HT1080 (cell line): ENCODE results near the gene FHOD1. TPM values are rescaled to one million over a fixed set of nuclear protein-coding genes. Genes with fewer than 3 reads are reported as not detected.
A peak's percentile ranks its signal among the peaks of the same experiment; 100 is the strongest.

Experiments used
- DNase-seq: peaks from one replicate; pipeline ENCODE4 v3.0.0-alpha.2; 2015; ENCODE audit warnings: low read depth
- total RNA-seq: library from RNA; depleted of rRNA; stranded (reverse); fragments of >200 nt; shearing (Covaris generic); gene quantifications from 2 replicates; pipeline ENCODE4 v1.2.3, GENCODE V29; 2014

The FHOD1 gene
- total RNA-seq, 1 experiment from 2014 or later: 65.1 TPM

DNA sequence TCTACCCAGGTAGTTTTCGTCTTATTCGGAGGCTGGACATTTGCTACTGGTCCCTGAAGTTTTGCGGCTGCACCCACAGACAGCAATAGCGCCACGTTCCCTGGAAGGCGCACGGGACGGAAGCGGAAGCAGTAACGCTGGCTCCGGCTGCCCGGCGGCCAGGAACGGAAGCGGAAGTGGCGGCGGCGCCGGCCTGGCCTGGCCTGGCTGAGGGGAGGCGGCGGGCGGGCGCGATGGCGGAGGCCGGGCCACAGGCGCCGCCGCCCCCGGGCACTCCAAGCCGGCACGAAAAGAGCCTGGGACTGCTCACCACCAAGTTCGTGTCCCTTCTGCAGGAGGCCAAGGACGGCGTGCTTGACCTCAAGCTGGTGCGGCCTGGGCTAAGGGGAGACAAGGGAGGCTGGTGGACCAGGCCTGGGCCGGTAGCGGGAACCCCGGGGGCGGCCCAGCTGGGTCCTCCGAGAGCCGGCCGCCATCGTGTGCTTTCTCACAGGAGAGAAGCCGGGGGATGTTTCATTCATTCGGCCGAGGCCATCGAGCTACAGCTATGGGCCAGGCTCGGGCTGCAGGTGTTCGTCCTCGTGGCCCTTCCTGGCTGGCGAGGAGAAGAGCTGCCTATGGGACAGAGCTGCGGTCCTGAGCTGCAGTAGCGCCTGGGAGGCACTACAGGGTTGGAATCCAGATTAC, 55.1 kb downstream of the FHOD1 start, which contains the start of gene E2F4:
Gene E2F4, plus strand, starts transcription at position 161 of the 687 bp plus-strand sequence. Its CDS starts 73 bp downstream, at position 234.
- peak; percentile 82 for DNase-seq

GRCh38 chr16:67191411-67191994, 55.8 kb downstream of the FHOD1 start:
- no peak for DNase-seq

DNA sequence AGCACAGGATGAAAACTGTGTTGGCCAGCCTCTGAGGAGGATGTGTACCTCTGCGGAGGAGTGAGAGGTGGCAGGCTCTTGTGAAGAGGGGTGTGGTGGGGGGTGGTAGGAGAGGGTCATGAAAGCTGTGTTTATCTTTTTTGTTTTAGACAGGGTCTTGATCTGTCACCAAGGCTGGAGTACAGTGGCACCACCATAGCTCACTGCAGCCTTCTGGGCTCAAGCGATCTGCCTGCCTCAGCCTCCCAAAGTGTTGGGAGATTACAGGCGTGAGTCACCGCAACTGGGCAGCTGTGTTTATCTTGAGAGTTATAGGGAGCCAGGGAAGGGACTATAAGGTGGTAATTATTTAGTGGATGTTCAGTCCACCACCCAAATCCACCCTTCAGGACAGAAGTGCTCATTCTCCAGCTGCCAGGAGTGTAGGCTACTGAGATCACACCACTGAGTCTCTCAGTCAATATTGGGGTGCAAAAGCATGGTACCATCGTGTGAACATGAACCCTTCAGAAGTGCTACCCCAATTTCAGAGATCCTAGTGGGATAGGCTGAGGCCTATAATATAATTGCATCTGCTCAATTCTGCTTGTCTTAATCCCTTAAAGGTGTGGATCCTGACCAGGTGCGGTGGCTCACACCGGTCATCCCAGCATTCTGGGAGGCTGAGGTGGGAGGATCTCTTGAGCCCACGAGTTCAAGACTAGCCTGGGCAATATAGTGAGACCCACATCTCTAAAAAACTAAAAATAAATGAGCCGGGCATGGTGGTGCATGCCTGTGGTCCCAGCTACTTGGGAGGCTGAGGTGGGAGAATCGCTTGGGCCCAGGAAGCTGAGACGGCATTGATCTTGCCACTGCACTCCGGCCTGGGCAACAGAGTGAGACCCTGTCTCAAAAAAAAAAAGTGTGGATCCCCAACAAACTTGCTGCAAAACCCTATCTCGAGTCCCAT, 56.6 kb downstream of the FHOD1 start:
- DNase-seq: no peak

DNA sequence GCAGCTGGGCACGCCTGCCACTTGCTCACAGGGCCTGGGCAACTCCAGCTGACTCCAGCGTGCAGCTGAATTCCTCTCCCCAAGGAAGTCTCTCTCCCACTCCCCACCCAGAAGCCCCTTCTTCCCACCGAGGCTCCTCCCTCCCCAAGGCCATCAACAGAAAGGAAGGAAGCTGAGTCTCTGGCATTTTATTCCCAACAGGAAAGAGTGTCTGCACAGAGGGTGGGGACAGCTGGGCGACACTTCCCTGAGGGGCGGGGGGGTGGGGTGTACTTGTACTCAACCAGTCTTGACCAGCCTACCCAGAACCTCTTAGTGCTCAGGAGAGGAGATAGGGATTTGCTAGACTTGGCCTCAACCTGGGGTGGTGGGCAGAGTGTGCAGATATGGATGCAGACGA, 57.2 kb downstream of the FHOD1 start, which contains the start of gene EXOC3L1:
Gene EXOC3L1, minus strand, starts transcription at position 96 of the 400 bp plus-strand sequence. CDS start 460 bp downstream, outside the sequence.
- no peak for DNase-seq

DNA sequence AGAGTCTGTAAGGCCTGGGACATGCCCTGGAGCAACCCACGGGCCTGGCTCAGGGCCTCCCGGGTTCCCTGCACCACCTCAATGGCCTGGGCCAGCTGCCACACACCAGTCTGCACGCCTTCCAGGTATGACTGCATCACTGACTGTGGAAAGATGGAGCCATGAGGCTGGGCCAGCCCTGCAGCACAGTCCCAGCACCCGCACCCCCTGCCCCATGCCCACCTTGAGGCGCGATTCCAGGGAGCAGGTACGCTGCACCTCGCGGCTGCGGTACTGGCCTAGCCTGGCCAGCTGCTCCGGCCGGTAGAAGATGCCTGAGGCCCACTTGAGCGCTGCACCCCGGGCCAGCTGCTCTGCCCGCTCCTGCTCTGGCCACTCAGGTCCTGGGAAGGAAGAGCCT, 58.5 kb downstream of the FHOD1 start:
- no peak for DNase-seq

DNA sequence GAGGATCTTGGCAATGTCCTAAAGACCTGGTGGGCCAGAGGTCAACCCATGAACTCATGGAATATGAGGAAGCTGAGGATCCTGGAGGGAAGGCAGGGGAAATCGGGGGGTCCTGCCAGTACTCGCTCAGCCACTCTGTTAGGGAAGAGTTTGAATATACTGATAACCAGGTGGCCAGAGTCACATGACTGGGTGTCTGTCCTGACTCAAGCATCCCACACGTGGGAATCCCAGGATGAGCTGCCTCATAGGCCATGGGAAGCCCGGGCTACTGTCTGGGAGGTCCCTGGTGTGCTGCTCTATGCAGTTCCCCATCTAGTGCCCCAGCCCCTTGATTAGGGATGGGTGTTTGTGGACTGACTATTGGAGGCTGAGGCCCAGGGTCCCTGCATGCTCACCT, 59.0 kb downstream of the FHOD1 start:
- no peak for DNase-seq

DNA sequence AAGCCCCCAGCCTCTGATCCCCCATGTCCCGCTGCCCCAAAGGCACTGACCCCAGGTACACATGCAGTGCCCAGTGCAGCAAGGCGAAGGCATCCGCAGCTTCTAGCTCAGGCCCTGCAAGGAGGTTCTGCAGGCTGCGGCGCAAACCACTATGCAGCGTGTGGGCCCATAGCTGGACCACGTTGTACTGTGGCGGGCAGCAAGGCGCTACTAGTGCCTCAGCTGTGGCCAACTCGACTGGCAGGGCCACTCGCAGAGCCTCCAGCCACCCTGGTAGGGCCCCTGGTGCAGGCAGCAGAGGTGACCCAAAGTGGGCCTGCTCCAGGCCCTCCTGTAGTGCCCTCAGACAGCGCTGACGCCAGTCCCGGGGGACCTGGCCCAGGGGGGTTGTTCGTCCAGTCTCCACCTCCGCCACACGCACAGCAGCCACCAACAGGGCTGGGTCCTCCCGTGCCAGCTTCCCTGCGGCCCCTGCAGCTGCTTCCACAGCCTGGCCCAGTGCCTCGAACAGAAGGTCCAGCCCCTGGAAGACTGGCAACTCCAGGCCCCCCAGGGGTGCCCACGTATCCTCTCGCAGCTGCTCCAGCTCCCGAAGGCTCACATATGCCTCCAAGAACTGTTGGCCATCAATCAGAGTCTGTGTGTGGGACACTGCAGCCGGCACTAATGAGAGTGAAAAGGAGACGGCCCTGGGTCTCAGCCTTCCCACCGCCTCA, 59.9 kb downstream of the FHOD1 start:
- DNase-seq: no peak

- peak; percentile 79 for DNase-seq
Observed at GRCh38 chr16:67186550-67186950, 60.7 kb downstream of the FHOD1 start.

DNA sequence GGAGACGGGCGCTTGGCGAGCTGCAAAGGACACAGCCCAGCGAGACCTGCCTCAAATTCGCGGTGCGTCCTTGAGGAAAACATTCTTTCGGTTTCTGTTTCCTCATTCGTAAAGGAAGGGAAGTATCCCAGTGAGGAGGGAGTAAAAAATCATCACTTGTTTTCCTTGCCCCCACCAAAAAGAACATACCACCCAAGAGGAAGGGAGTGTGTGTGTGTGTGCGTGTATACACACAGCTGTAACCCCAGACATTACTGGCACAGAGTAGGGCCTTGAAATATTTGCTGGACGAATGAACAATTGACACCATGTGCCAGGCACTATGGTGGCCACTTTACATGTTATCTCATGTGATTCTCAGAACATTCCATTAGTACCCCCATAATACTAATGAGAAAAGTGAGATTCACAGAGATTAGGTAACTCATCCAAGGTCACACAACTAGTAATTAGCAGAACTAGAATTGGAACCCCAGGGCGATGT, 61.6 kb downstream of the FHOD1 start:
- DNase-seq: no peak

GRCh38 chr16:67184995-67185650, 62.2 kb downstream of the FHOD1 start:
- DNase-seq: peak; percentile 88

DNA sequence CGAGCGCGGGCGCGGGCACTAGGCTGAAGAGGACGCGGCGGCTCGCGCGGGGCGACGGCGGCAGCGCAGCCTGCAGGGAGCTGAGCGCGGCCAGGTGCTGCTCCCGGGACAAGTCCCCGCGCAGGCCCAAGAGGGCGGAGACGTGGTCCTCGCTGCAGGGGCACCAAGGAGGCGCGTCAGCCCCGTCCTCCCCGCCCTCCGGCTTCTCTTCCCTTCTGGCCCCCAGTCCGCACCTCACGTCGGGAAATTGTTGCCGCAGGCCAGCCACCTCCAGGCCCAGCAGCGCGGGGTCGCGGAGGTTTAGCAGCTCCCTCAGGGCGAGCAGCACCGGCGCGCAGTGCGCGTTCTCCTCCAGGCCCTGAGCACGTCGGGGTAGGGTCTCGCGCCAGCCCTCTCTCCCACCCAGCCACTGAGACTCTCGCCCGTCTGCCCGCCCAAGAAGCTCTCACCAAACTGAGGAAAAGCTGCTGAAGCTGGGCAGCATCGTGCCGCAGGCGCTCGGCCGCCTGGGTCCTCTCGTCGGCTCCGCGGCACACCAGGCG, 62.8 kb downstream of the FHOD1 start:
- no peak for DNase-seq

DNA sequence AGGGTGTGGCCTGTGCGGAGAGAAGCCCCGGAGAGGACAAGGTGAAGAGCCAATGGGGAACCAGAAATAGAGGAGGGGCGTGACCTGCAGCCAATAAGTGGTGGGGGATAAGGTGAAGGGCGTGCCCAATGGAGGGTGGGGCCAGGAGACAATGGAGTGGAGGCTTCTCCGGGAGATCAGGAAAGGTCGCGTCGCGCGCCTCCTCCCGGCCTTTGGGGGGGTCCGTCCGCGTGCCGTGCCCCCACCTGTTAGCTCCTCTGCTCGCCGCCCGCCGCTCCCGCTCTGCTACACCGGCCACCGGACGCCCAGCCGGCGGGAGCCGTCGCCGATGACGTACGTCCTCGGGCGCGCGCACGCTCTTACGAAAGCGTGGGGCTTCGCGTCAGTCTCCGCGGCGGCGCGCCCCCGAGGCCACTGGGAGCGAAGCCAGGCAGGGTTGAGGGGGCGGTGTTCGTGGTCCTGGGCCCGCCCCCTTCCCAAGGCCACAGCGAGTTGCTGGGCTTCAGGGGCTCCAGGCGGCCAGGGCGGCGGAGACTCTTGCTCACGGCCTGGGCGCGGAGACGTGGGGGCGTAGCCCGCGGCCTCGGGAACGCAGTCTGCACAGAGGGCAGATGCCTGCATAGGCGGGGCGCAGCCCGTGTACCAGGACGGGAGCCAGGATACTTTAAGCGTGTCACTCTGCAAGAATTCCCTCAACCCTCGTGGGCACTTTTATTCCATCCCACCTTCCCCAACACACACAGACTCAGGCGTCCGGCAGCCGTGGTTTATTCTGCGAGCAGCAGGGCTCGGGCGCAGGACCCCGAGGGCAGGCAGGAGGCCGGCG, 63.4 kb downstream of the FHOD1 start, which contains the start of gene MATCAP1:
Gene MATCAP1, minus strand, starts transcription at position 337 of the 826 bp plus-strand sequence. CDS start 3,353 bp downstream, outside the sequence.
- peak; percentile 97 for DNase-seq

GRCh38 chr16:67183284-67183626, 64.0 kb downstream of the FHOD1 start:
- DNase-seq: no peak

- no peak for DNase-seq
Observed at GRCh38 chr16:67182288-67182687, 65.0 kb downstream of the FHOD1 start.

- DNase-seq: peak; percentile 68
Observed at GRCh38 chr16:67181346-67181745, 65.9 kb downstream of the FHOD1 start.

- no peak for DNase-seq
Observed at GRCh38 chr16:67180166-67180565, 67.1 kb downstream of the FHOD1 start.

GRCh38 chr16:67179421-67180080, 67.7 kb downstream of the FHOD1 start:
- no peak for DNase-seq
